Stimulated activated CD8-positive, alpha-beta memory T cell treated with anti-CD3 and anti-CD28 coated beads, Interleukin-12 subunit alpha, Interleukin-12 subunit beta, amount 100 ng/mL, for 24 hours (primary cell): ENCODE measurements around the gene TP53TG3F.
"Not testable (repeated sequence)": the region's sequence is repeated elsewhere in the genome, so short reads cannot be mapped to it uniquely, and the experiment has no call there.

Experiments
- DNase-seq: peaks from one replicate; pipeline ENCODE4 v3.0.0-alpha.2; 2020; ENCODE audit errors: extremely low read depth

Gene TP53TG3F, protein sequence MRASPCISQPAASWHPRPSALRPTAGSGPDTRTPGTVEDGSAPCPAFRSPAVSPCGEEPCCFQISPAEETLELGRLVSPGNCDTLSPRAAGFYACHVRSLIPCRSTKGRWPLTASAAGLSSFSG

DNA sequence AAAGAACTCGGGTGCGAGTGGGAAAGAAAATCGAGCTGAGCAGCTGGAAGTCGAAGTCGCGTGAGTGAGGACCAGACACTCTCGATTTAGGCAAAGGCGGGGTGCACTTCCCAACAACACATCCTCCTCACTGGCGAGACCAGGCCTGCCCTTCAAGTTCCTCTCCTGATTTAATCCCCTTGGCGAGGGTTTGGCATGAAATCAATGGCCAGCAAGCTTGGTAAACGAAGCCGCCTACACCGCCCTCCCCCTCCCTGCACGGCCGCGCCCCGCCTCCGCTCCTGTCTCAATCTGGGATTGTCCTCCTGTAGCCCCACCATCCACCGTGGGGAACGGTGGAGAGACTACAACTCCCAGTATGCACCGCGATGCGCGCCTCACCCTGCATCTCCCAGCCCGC, at the start of gene TP53TG3F:
TP53TG3F (plus strand) TSS at position 301 of the 400 bp plus-strand sequence; CDS start at position 369, 68 bp downstream.
- not testable (repeated sequence) for DNase-seq

DNA sequence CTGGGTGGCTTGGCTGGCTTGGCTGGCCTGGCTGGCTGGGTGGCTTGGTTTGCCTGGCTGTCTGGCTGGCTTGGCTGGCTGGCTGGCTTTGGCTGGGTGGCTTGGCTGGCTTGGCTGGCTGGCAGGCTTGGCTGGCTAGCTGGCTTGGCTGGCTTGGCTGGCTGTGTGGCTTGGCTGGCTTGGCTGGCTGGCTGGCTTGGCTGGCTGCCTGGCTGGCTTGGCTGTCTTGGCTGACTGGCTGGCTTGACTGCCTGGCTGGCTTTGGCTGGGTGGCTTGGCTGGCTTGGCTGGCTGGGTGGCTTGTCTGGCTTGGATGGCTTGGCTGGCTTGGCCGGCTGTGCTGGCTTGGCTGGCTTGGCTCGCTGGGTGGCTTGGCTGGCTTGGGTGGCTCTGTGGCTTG, 32.2 kb downstream of the TP53TG3F start:
- not testable (repeated sequence) for DNase-seq

DNA sequence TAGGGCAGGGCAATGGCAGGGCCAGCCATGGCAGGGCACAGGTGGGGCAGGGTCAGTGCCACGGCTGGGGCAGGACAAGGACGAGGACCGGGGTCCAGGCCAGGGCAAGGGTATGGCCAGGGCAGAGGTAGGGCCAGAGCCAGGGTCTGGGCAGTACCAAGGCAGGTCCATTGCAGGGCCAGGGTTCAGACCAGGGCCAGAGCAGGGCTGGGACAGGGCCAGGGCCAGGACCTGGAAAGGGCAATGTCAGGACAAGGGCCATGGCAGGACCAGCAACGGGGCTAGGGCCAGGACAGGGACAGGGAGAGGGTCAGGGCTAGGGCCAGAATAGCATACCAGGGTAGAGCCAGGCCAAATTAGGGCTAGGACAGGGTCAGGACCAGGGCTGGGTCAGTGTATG, 47.8 kb downstream of the TP53TG3F start:
- DNase-seq = not testable (repeated sequence)

DNA sequence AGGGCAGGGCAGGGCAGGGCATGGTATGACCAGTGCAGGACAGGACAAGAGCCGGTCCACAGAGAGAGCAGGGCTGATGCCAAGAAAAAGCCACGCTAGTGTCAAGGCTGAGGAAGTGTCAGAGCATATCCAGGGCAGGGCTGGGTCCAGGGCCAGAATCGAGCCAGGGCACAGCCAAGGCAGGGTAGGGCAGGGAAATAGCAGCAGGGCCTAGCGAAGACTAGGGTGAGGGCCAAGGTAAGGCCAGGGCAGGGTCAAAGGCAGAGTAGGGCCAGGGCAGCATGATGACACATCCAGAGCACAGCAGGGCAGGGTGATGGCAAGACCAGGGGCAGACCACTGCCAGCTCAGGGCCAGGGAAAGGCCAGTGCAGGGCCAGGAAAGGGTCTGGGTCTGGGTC, 49.7 kb downstream of the TP53TG3F start:
- DNase-seq = not testable (repeated sequence)

DNA sequence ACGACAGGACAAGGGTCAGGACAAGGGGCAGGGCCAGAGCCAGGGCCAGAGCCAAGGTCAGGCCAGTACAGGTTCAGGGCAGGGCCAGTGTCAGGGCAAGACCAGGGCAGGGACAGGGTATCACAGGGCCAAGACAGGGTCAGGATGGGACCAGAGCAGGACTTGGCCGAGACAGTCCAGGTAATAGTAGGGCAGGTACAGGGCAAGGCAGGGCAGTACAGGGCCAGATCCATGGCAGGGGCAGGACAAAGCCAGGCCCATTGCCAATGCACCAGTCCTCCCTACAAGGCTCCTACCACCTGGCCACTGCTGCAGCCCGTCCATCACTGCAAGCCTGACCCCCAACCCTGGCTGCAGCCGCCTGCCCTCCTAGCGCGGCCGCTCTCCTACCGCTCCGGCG, 50.5 kb downstream of the TP53TG3F start:
- DNase-seq = not testable (repeated sequence)
